Loucy (cell line): ENCODE measurements around the gene OTUB2.

Experiments
- CTCF ChIP-seq: fragments of 200-600 bp; sonication (generic); conservative IDR thresholded peaks from 2 replicates; pipeline ENCODE4 v1.5.1; 2014; ENCODE audit warnings: mild to moderate bottlenecking, antibody characterized with exemption, low read length
- EZH2phosphoT487 ChIP-seq: fragments of 200-600 bp; IDR thresholded peaks from 2 replicates; pipeline ENCODE4 v1.6.1; 2018; ENCODE audit warnings: antibody characterized with exemption, mild to moderate bottlenecking, moderate library complexity, borderline replicate concordance

GRCh38 chr14:93997916-93998870, 27.9 kb upstream of the OTUB2 start:
- no peak for TF ChIP-seq CTCF
- TF ChIP-seq EZH2phosphoT487, result no peak
